Loucy (cell line): Measurements from ENCODE around the gene CIC.

Experiments
- EZH2phosphoT487 ChIP-seq: fragments of 200-600 bp; IDR thresholded peaks from 2 replicates; pipeline ENCODE4 v1.6.1; 2018; ENCODE audit warnings: antibody characterized with exemption, mild to moderate bottlenecking, moderate library complexity, borderline replicate concordance
- TF ChIP-seq, protein P1 (sequence below): fragments of 200-600 bp; sonication (generic); conservative IDR thresholded peaks from 2 replicates; pipeline ENCODE4 v1.5.1; 2014; ENCODE audit warnings: mild to moderate bottlenecking, antibody characterized with exemption, low read length

DNA sequence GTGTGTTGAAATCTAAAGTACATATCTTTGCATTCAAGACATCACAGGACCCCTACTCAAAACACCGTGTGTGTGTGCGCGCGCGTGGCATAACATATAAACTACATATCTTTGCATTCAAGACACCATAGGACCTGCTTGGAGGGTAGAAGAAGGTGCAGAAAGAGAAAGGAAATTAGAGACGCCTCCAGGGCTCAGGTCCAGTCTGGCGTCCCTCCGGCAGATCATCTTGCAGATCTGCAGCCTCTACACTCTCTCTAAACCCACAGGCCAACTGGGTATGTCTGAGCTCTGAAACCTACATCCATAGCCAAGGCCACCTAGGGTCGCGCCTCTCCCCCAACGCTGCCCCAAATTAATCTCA lies 34.0 kb downstream of the CIC start:
- TF ChIP-seq, protein P1, sequence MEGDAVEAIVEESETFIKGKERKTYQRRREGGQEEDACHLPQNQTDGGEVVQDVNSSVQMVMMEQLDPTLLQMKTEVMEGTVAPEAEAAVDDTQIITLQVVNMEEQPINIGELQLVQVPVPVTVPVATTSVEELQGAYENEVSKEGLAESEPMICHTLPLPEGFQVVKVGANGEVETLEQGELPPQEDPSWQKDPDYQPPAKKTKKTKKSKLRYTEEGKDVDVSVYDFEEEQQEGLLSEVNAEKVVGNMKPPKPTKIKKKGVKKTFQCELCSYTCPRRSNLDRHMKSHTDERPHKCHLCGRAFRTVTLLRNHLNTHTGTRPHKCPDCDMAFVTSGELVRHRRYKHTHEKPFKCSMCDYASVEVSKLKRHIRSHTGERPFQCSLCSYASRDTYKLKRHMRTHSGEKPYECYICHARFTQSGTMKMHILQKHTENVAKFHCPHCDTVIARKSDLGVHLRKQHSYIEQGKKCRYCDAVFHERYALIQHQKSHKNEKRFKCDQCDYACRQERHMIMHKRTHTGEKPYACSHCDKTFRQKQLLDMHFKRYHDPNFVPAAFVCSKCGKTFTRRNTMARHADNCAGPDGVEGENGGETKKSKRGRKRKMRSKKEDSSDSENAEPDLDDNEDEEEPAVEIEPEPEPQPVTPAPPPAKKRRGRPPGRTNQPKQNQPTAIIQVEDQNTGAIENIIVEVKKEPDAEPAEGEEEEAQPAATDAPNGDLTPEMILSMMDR = no peak
- TF ChIP-seq EZH2phosphoT487 = no peak
